Body of pancreas (tissue), 4 donors: ENCODE data around the gene LTC4S.

Experiments used
- POLR2A ChIP-seq, 3 donors: fragments of 450-650 bp; IDR thresholded peaks; one replicate each; pipeline ENCODE4 v1.6.1; 2016; ENCODE audit warnings: antibody characterized with exemption in 3 of 3, mild to moderate bottlenecking in 2 of 3
- TF ChIP-seq, protein P1 (sequence below), 7 experiments: fragments of 450-650 bp in 4 of 7; fragments of 200-600 bp in 3 of 7; sonication (generic) in 3 of 7; IDR thresholded peaks; one replicate each; pipeline ENCODE4 v1.5.1; 2016 to 2019; ENCODE audit warnings: antibody characterized with exemption in 7 of 7

- TF ChIP-seq, protein P1, sequence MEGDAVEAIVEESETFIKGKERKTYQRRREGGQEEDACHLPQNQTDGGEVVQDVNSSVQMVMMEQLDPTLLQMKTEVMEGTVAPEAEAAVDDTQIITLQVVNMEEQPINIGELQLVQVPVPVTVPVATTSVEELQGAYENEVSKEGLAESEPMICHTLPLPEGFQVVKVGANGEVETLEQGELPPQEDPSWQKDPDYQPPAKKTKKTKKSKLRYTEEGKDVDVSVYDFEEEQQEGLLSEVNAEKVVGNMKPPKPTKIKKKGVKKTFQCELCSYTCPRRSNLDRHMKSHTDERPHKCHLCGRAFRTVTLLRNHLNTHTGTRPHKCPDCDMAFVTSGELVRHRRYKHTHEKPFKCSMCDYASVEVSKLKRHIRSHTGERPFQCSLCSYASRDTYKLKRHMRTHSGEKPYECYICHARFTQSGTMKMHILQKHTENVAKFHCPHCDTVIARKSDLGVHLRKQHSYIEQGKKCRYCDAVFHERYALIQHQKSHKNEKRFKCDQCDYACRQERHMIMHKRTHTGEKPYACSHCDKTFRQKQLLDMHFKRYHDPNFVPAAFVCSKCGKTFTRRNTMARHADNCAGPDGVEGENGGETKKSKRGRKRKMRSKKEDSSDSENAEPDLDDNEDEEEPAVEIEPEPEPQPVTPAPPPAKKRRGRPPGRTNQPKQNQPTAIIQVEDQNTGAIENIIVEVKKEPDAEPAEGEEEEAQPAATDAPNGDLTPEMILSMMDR (IDR thresholded peaks at IDR 0.05), result no peak
- TF ChIP-seq POLR2A (IDR thresholded peaks at IDR 0.05), result no peak
Measured at GRCh38 chr5:179840321-179840720, 46.5 kb downstream of the LTC4S start.
